ENCODE measurements around the gene AKAP8.

AKAP8 gene

DNA sequence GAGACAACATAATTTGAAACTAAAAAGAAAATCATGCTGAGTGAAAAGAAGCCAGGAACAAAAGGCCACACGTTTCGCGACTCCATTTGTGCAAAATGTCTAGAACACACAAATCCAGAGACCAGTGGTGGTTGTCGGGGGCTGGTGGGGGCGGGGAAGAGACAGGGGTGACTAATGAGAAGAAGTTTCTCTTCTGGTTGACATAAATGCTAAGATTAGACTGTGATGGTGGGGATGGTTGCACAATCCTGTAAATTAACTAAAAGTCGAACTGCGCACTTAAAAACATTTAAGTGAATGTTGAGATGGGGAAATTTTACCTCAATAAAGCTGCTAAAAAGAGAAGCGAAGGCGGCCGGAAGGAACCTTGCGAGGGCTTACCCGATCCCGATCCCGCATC, 7.1 kb downstream of the AKAP8 start:
- TF ChIP-seq SP1 (IDR thresholded peaks at IDR 0.05) = no peak
- TF ChIP-seq FOXM1 (IDR thresholded peaks at IDR 0.05; ENCODE audit: borderline replicate concordance) = no peak
- TF ChIP-seq HDGF (IDR thresholded peaks at IDR 0.05; ENCODE audit: borderline replicate concordance) = no peak
- TF ChIP-seq ELF4 (IDR thresholded peaks at IDR 0.05) = no peak
- TF ChIP-seq FOXA1 (IDR thresholded peaks at IDR 0.05) = no peak
- no peak for TF ChIP-seq L3MBTL2 (conservative IDR thresholded peaks at IDR 0.05)
- TF ChIP-seq CTBP1 (IDR thresholded peaks at IDR 0.05; ENCODE audit: borderline replicate concordance) = no peak
- no peak for TF ChIP-seq ARNT (IDR thresholded peaks at IDR 0.05)
- no peak for TF ChIP-seq SUZ12 (IDR thresholded peaks at IDR 0.05)
- no peak for TF ChIP-seq LEF1 (IDR thresholded peaks at IDR 0.05; ENCODE audit: borderline replicate concordance)
- TF ChIP-seq PKNOX1 (IDR thresholded peaks at IDR 0.05) = no peak
- TF ChIP-seq TARDBP (IDR thresholded peaks at IDR 0.05) = no peak
- TF ChIP-seq BHLHE40 (IDR thresholded peaks at IDR 0.05; ENCODE audit: borderline replicate concordance) = no peak
- TF ChIP-seq ZNF384 (IDR thresholded peaks at IDR 0.05) = no peak
- CTCF ChIA-PET = no interaction called here
- POLR2A ChIA-PET = no interaction called here
- DNase-seq (ENCODE audit: extremely low spot score) = no peak

DNA sequence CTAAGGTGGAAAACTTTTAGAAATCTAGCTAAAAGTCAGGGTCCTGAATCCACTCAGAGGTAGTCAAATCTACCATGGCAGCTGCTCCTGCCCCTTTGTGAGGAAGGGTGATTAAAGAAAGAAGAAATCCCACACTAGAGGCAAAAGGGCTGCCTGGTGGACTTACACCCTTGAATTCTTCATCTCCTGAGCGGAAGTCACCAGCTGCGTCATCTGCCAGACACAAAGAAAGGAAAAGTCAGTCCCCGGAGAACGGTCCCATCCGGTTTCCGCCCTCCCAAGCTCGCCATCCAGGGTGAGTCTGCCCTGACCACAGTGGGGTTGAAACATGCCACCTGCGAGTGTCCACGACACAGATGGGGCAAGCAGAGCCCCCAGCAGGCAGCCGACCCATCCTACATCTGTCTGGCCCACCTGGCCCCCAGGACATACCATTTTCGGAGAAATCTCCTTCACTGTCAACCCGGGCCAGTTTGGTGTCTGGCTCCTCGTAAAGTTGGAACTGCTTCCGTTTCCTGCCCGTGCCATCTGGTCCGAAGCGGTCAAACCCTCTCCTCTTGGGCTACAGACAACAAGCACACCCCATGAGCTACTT, 7.7 kb downstream of the AKAP8 start:
- no peak for DNase-seq (ENCODE audit: extremely low spot score)
- no peak for TF ChIP-seq PKNOX1 (IDR thresholded peaks at IDR 0.05)
- no peak for TF ChIP-seq SP1 (IDR thresholded peaks at IDR 0.05)
- TF ChIP-seq SUZ12 (IDR thresholded peaks at IDR 0.05) = no peak
- no peak for TF ChIP-seq TARDBP (IDR thresholded peaks at IDR 0.05)
- no peak for TF ChIP-seq LEF1 (IDR thresholded peaks at IDR 0.05; ENCODE audit: borderline replicate concordance)
- TF ChIP-seq HDGF (IDR thresholded peaks at IDR 0.05; ENCODE audit: borderline replicate concordance) = no peak
- no peak for TF ChIP-seq L3MBTL2 (conservative IDR thresholded peaks at IDR 0.05)
- TF ChIP-seq FOXA1 (IDR thresholded peaks at IDR 0.05) = no peak
- no peak for TF ChIP-seq BHLHE40 (IDR thresholded peaks at IDR 0.05; ENCODE audit: borderline replicate concordance)
- TF ChIP-seq ZNF384 (IDR thresholded peaks at IDR 0.05) = no peak
- no peak for TF ChIP-seq ARNT (IDR thresholded peaks at IDR 0.05)
- TF ChIP-seq FOXM1 (IDR thresholded peaks at IDR 0.05; ENCODE audit: borderline replicate concordance) = no peak
- no peak for TF ChIP-seq ELF4 (IDR thresholded peaks at IDR 0.05)
- no peak for TF ChIP-seq CTBP1 (IDR thresholded peaks at IDR 0.05; ENCODE audit: borderline replicate concordance)
- no peak for TF ChIP-seq NFRKB (IDR thresholded peaks at IDR 0.05)
- no peak for TF ChIP-seq FOXK2 (IDR thresholded peaks at IDR 0.05)
- ChIA-PET POLR2A (no interaction called here), CTCF (interaction anchor here (0.6 kb wide), 1 partner anchor 90 kb away, joined by 3 read pairs; no protein-coding TSS in a partner anchor)

GRCh38 chr19:15371119-15371518, 8.5 kb downstream of the AKAP8 start:
- DNase-seq (ENCODE audit: extremely low spot score) = no peak
- TF ChIP-seq L3MBTL2 (conservative IDR thresholded peaks at IDR 0.05) (no peak), NFRKB (IDR thresholded peaks at IDR 0.05) (no peak), LEF1 (IDR thresholded peaks at IDR 0.05; ENCODE audit: borderline replicate concordance) (no peak), BHLHE40 (IDR thresholded peaks at IDR 0.05; ENCODE audit: borderline replicate concordance) (no peak), SP1 (IDR thresholded peaks at IDR 0.05) (no peak), FOXM1 (IDR thresholded peaks at IDR 0.05; ENCODE audit: borderline replicate concordance) (no peak), ZNF384 (IDR thresholded peaks at IDR 0.05) (no peak), SUZ12 (IDR thresholded peaks at IDR 0.05) (no peak), ARNT (IDR thresholded peaks at IDR 0.05) (no peak)
- ChIA-PET CTCF (interaction anchor here (0.6 to 0.7 kb wide), 2 partner anchors 84 to 89 kb away, joined by 3 to 4 read pairs; no protein-coding TSS in a partner anchor), POLR2A (interaction anchor here (0.6 kb wide), 1 partner anchor 47 kb away, joined by 4 read pairs; no protein-coding TSS in a partner anchor)

DNA sequence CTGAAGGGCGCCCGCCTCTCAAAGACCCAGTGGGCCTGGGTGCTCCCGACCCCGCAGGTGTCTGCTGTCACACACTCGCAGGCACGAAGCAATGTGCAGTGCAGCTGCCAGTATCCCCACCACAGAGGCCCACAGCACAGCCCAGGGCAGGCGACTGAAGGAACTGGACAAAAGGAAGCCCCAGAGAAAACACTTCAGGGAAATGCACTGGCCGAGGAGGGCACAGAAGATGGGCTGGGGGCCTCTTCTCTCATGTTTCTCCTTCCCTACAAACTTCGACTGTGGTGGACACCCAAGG, 10.0 kb downstream of the AKAP8 start:
- POLR2A ChIA-PET = interaction anchor here (1.5 kb wide), 1 partner anchor 50 kb away, joined by 4 read pairs; the partner anchor contains the start of gene AKAP8L
- TF ChIP-seq L3MBTL2 (conservative IDR thresholded peaks at IDR 0.05) (no peak), FOXA1 (IDR thresholded peaks at IDR 0.05) (no peak), NFRKB (IDR thresholded peaks at IDR 0.05) (no peak), LEF1 (IDR thresholded peaks at IDR 0.05; ENCODE audit: borderline replicate concordance) (no peak), PKNOX1 (IDR thresholded peaks at IDR 0.05) (no peak), ELF4 (IDR thresholded peaks at IDR 0.05) (no peak), ARNT (IDR thresholded peaks at IDR 0.05) (no peak), TARDBP (IDR thresholded peaks at IDR 0.05) (no peak), HDGF (IDR thresholded peaks at IDR 0.05; ENCODE audit: borderline replicate concordance) (no peak), BHLHE40 (IDR thresholded peaks at IDR 0.05; ENCODE audit: borderline replicate concordance) (no peak), SP1 (IDR thresholded peaks at IDR 0.05) (no peak), FOXK2 (IDR thresholded peaks at IDR 0.05) (no peak), ZNF384 (IDR thresholded peaks at IDR 0.05) (no peak), SUZ12 (IDR thresholded peaks at IDR 0.05) (no peak), FOXM1 (IDR thresholded peaks at IDR 0.05; ENCODE audit: borderline replicate concordance) (no peak), CTBP1 (IDR thresholded peaks at IDR 0.05; ENCODE audit: borderline replicate concordance) (no peak)
- CTCF ChIA-PET = no interaction called here
- no peak for DNase-seq (ENCODE audit: extremely low spot score)

- TF ChIP-seq SP1 (IDR thresholded peaks at IDR 0.05) (no peak), ELF4 (IDR thresholded peaks at IDR 0.05) (no peak), BHLHE40 (IDR thresholded peaks at IDR 0.05; ENCODE audit: borderline replicate concordance) (no peak), FOXA1 (IDR thresholded peaks at IDR 0.05) (no peak), FOXK2 (IDR thresholded peaks at IDR 0.05) (no peak), LEF1 (IDR thresholded peaks at IDR 0.05; ENCODE audit: borderline replicate concordance) (no peak), NFRKB (IDR thresholded peaks at IDR 0.05) (no peak), ZNF384 (IDR thresholded peaks at IDR 0.05) (no peak), HDGF (IDR thresholded peaks at IDR 0.05; ENCODE audit: borderline replicate concordance) (no peak), PKNOX1 (IDR thresholded peaks at IDR 0.05) (no peak), TARDBP (IDR thresholded peaks at IDR 0.05) (no peak), FOXM1 (IDR thresholded peaks at IDR 0.05; ENCODE audit: borderline replicate concordance) (no peak)
- ChIA-PET POLR2A (interaction anchor here (1.5 to 2.0 kb wide), 2 partner anchors 10 to 50 kb away, joined by 4 to 7 read pairs; partner anchors contain the start of genes AKAP8 and AKAP8L), CTCF (no interaction called here)
- DNase-seq (ENCODE audit: extremely low spot score) = no peak
Measured at GRCh38 chr19:15368798-15369593, 10.6 kb downstream of the AKAP8 start.

All from HEK293T (cell line).